ENCODE data around the gene MYRIP.
"Not testable (repeated sequence)": the region's sequence is repeated elsewhere in the genome, so short reads cannot be mapped to it uniquely, and the experiment has no call there.

The MYRIP gene

GRCh38 chr3:40281995-40282394, 472.6 kb downstream of the MYRIP start:
- H3K4me3 Mint-ChIP-seq: no peak overlapping the region

GRCh38 chr3:40283057-40283456, 473.6 kb downstream of the MYRIP start:
- H3K9me3 Mint-ChIP-seq; H3K27ac Mint-ChIP-seq; H3K36me3 Mint-ChIP-seq (ENCODE audit: low read depth); H3K4me1 Mint-ChIP-seq (ENCODE audit: low read depth); H3K4me3 Mint-ChIP-seq; DNase-seq (ENCODE audit: low spot score); H3K27me3 Mint-ChIP-seq (ENCODE audit: low read depth): not testable (repeated sequence)

More at GRCh38 chr3:40281995-40282394, 472.6 kb downstream of the MYRIP start:
- Mint-ChIP-seq H3K27me3 (ENCODE audit: low read depth) (peaks cover 3% of the 10 kb centered on the region), H3K4me1 (ENCODE audit: low read depth) (no peaks in the 10 kb centered on the region), H3K9me3 (no peaks in the 10 kb centered on the region), H3K36me3 (ENCODE audit: low read depth) (no peaks in the 10 kb centered on the region), H3K27ac (no peak overlapping the region)
- no peak for DNase-seq (ENCODE audit: low spot score)

GRCh38 chr3:40287248-40287647, 477.8 kb downstream of the MYRIP start:
- no peaks in the 10 kb centered on the region for H3K9me3 Mint-ChIP-seq
- H3K27me3 Mint-ChIP-seq (ENCODE audit: low read depth): no peaks in the 10 kb centered on the region
- no peak overlapping the region for H3K4me3 Mint-ChIP-seq
- H3K27ac Mint-ChIP-seq: no peak overlapping the region
- no peak for DNase-seq (ENCODE audit: low spot score)
- H3K4me1 Mint-ChIP-seq (ENCODE audit: low read depth): no peaks in the 10 kb centered on the region
- no peaks in the 10 kb centered on the region for H3K36me3 Mint-ChIP-seq (ENCODE audit: low read depth)

GRCh38 chr3:40290396-40290795, 481.0 kb downstream of the MYRIP start:
- Mint-ChIP-seq H3K27ac (no peak overlapping the region), H3K27me3 (ENCODE audit: low read depth) (no peaks in the 10 kb centered on the region), H3K4me3 (no peak overlapping the region), H3K4me1 (ENCODE audit: low read depth) (no peaks in the 10 kb centered on the region), H3K36me3 (ENCODE audit: low read depth) (no peaks in the 10 kb centered on the region), H3K9me3 (no peaks in the 10 kb centered on the region)
- DNase-seq (ENCODE audit: low spot score): no peak

GRCh38 chr3:40291471-40291870, 482.1 kb downstream of the MYRIP start:
- no peaks in the 10 kb centered on the region for H3K36me3 Mint-ChIP-seq (ENCODE audit: low read depth)
- DNase-seq (ENCODE audit: low spot score): no peak
- no peak overlapping the region for H3K27ac Mint-ChIP-seq
- no peak overlapping the region for H3K4me3 Mint-ChIP-seq
- H3K9me3 Mint-ChIP-seq: no peaks in the 10 kb centered on the region
- H3K4me1 Mint-ChIP-seq (ENCODE audit: low read depth): no peaks in the 10 kb centered on the region
- no peaks in the 10 kb centered on the region for H3K27me3 Mint-ChIP-seq (ENCODE audit: low read depth)

GRCh38 chr3:40292637-40293349, 483.4 kb downstream of the MYRIP start:
- Mint-ChIP-seq H3K9me3 (no peaks in the 10 kb centered on the region), H3K4me1 (ENCODE audit: low read depth) (no peaks in the 10 kb centered on the region), H3K4me3 (no peak overlapping the region), H3K27me3 (ENCODE audit: low read depth) (no peaks in the 10 kb centered on the region), H3K36me3 (ENCODE audit: low read depth) (no peaks in the 10 kb centered on the region), H3K27ac (no peak overlapping the region)
- DNase-seq (ENCODE audit: low spot score): no peak

GRCh38 chr3:40294434-40294833, 485.0 kb downstream of the MYRIP start:
- no peaks in the 10 kb centered on the region for H3K4me1 Mint-ChIP-seq (ENCODE audit: low read depth)
- no peaks in the 10 kb centered on the region for H3K9me3 Mint-ChIP-seq
- no peaks in the 10 kb centered on the region for H3K36me3 Mint-ChIP-seq (ENCODE audit: low read depth)
- DNase-seq (ENCODE audit: low spot score): no peak
- no peak overlapping the region for H3K4me3 Mint-ChIP-seq
- H3K27ac Mint-ChIP-seq: no peak overlapping the region
- no peaks in the 10 kb centered on the region for H3K27me3 Mint-ChIP-seq (ENCODE audit: low read depth)

GRCh38 chr3:40298075-40298474, 488.7 kb downstream of the MYRIP start:
- no peak overlapping the region for H3K4me3 Mint-ChIP-seq
- no peaks in the 10 kb centered on the region for H3K9me3 Mint-ChIP-seq
- DNase-seq (ENCODE audit: low spot score): no peak
- no peaks in the 10 kb centered on the region for H3K36me3 Mint-ChIP-seq (ENCODE audit: low read depth)
- no peak overlapping the region for H3K27ac Mint-ChIP-seq
- no peaks in the 10 kb centered on the region for H3K27me3 Mint-ChIP-seq (ENCODE audit: low read depth)
- peaks cover under 1% of the 10 kb centered on the region for H3K4me1 Mint-ChIP-seq (ENCODE audit: low read depth)

- Mint-ChIP-seq H3K27me3 (ENCODE audit: low read depth) (no peaks in the 10 kb centered on the region), H3K9me3 (no peaks in the 10 kb centered on the region), H3K4me3 (no peak overlapping the region), H3K4me1 (ENCODE audit: low read depth) (peaks cover 1% of the 10 kb centered on the region), H3K27ac (no peak overlapping the region), H3K36me3 (ENCODE audit: low read depth) (no peaks in the 10 kb centered on the region)
- DNase-seq (ENCODE audit: low spot score): no peak
These were observed 489.8 kb downstream of the MYRIP start for GRCh38 chr3:40299130-40299720.

GRCh38 chr3:40299721-40300335, 490.4 kb downstream of the MYRIP start:
- H3K27me3 Mint-ChIP-seq (ENCODE audit: low read depth): no peaks in the 10 kb centered on the region
- H3K9me3 Mint-ChIP-seq: no peaks in the 10 kb centered on the region
- DNase-seq (ENCODE audit: low spot score): no peak
- H3K27ac Mint-ChIP-seq: no peak overlapping the region
- H3K36me3 Mint-ChIP-seq (ENCODE audit: low read depth): no peaks in the 10 kb centered on the region
- peaks cover 1% of the 10 kb centered on the region for H3K4me1 Mint-ChIP-seq (ENCODE audit: low read depth)
- no peak overlapping the region for H3K4me3 Mint-ChIP-seq

GRCh38 chr3:40302784-40303183, 493.4 kb downstream of the MYRIP start:
- Mint-ChIP-seq H3K27me3 (ENCODE audit: low read depth) (no peaks in the 10 kb centered on the region), H3K27ac (no peak overlapping the region), H3K4me1 (ENCODE audit: low read depth) (peaks cover 1% of the 10 kb centered on the region), H3K4me3 (no peak overlapping the region), H3K9me3 (no peaks in the 10 kb centered on the region), H3K36me3 (ENCODE audit: low read depth) (no peaks in the 10 kb centered on the region)
- DNase-seq (ENCODE audit: low spot score): no peak

GRCh38 chr3:40304352-40304751, 494.9 kb downstream of the MYRIP start:
- no peak for DNase-seq (ENCODE audit: low spot score)
- H3K4me1 Mint-ChIP-seq (ENCODE audit: low read depth): peaks cover 6% of the 10 kb centered on the region
- H3K4me3 Mint-ChIP-seq: no peak overlapping the region
- no peaks in the 10 kb centered on the region for H3K36me3 Mint-ChIP-seq (ENCODE audit: low read depth)
- no peak overlapping the region for H3K27ac Mint-ChIP-seq
- H3K9me3 Mint-ChIP-seq: no peaks in the 10 kb centered on the region
- no peaks in the 10 kb centered on the region for H3K27me3 Mint-ChIP-seq (ENCODE audit: low read depth)

- no peaks in the 10 kb centered on the region for H3K9me3 Mint-ChIP-seq
- H3K4me1 Mint-ChIP-seq (ENCODE audit: low read depth): peaks cover 11% of the 10 kb centered on the region
- no peak overlapping the region for H3K4me3 Mint-ChIP-seq
- H3K36me3 Mint-ChIP-seq (ENCODE audit: low read depth): peaks cover 10% of the 10 kb centered on the region
- H3K27me3 Mint-ChIP-seq (ENCODE audit: low read depth): no peaks in the 10 kb centered on the region
- no peak overlapping the region for H3K27ac Mint-ChIP-seq
- no peak for DNase-seq (ENCODE audit: low spot score)
These were observed 496.9 kb downstream of the MYRIP start for GRCh38 chr3:40306336-40306735.

GRCh38 chr3:40307176-40307575, 497.8 kb downstream of the MYRIP start:
- Mint-ChIP-seq H3K27me3 (ENCODE audit: low read depth) (no peaks in the 10 kb centered on the region), H3K4me1 (ENCODE audit: low read depth) (peaks cover 17% of the 10 kb centered on the region), H3K27ac (no peak overlapping the region), H3K36me3 (ENCODE audit: low read depth) (peaks cover 18% of the 10 kb centered on the region), H3K4me3 (no peak overlapping the region), H3K9me3 (no peaks in the 10 kb centered on the region)
- DNase-seq (ENCODE audit: low spot score): no peak

All from T-helper 2 cell treated with Interferon-gamma antibody and Interleukin-4, amounts not matched to agents 5 μg/mL and 100 μg/mL, for 36 hours (primary cell).